HCT116 (cell line): ENCODE results near the gene CRTC1.

Source experiments
- EZH2 ChIP-seq: fragments of 200-600 bp; sonication (generic); IDR thresholded peaks from 2 replicates; pipeline ENCODE4 v1.6.1; 2017; ENCODE audit warnings: antibody characterized with exemption, mixed run types
- MAX ChIP-seq: IDR thresholded peaks from 2 replicates; pipeline ENCODE4 v1.6.1; 2012
- POLR2AphosphoS5 ChIP-seq: IDR thresholded peaks from 2 replicates; pipeline ENCODE4 v1.6.1; 2011; ENCODE audit warnings: mild to moderate bottlenecking, low read depth, low read length, moderate library complexity
- REST ChIP-seq: IDR thresholded peaks from 2 replicates; pipeline ENCODE4 v1.6.1; 2012; ENCODE audit warnings: low read depth
- TCF7L2 ChIP-seq: IDR thresholded peaks from 2 replicates; pipeline ENCODE4 v1.7.0; 2011; ENCODE audit warnings: borderline replicate concordance, inconsistent platforms; ENCODE audit not compliant: insufficient read depth, insufficient read length; ENCODE audit errors: extremely low read depth
- TF ChIP-seq, protein P1 (sequence below), 3 experiments: fragments of 200-600 bp in 1 of 3; sonication (generic) in 1 of 3; IDR thresholded peaks in 2 of 3; conservative IDR thresholded peaks in 1 of 3; 2 replicates each; pipeline ENCODE4 v1.5.1; 2012 to 2017; ENCODE audit warnings: low read depth in 2 of 3, low read length in 2 of 3, antibody characterized with exemption in 1 of 3, borderline replicate concordance in 1 of 3, control low read depth in 1 of 3, mild to moderate bottlenecking in 1 of 3, mixed read lengths in 1 of 3, mixed run types in 1 of 3, moderate library complexity in 1 of 3; ENCODE audit not compliant: insufficient read depth in 1 of 3

GRCh38 chr19:18737337-18737953 lies 54.0 kb downstream of the CRTC1 start:
- TF ChIP-seq TCF7L2: no peak
- TF ChIP-seq, protein P1, sequence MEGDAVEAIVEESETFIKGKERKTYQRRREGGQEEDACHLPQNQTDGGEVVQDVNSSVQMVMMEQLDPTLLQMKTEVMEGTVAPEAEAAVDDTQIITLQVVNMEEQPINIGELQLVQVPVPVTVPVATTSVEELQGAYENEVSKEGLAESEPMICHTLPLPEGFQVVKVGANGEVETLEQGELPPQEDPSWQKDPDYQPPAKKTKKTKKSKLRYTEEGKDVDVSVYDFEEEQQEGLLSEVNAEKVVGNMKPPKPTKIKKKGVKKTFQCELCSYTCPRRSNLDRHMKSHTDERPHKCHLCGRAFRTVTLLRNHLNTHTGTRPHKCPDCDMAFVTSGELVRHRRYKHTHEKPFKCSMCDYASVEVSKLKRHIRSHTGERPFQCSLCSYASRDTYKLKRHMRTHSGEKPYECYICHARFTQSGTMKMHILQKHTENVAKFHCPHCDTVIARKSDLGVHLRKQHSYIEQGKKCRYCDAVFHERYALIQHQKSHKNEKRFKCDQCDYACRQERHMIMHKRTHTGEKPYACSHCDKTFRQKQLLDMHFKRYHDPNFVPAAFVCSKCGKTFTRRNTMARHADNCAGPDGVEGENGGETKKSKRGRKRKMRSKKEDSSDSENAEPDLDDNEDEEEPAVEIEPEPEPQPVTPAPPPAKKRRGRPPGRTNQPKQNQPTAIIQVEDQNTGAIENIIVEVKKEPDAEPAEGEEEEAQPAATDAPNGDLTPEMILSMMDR (IDR thresholded peaks at IDR 0.05 in 2 of 3, conservative IDR thresholded peaks at IDR 0.05 in 1 of 3; ENCODE audit: borderline replicate concordance in 1 of 3, insufficient read depth in 1 of 3, low read depth in 2 of 3, low read length in 2 of 3): no peak
- no peak for TF ChIP-seq EZH2
- TF ChIP-seq REST: no peak
- TF ChIP-seq MAX: no peak
- TF ChIP-seq POLR2AphosphoS5: no peak
